K562 (cell line): ENCODE results near the gene CREB3L4. TPM values are rescaled to one million over a fixed set of nuclear protein-coding genes. Genes with fewer than 3 reads are reported as not detected.
A peak's percentile ranks its signal among the peaks of the same experiment; 100 is the strongest.

Experiments used
- AFF4 ChIP-seq: sonication (generic); formaldehyde crosslinking; IDR thresholded peaks from 2 replicates; pipeline ENCODE4 v1.8.0; 2023; ENCODE audit warnings: mild to moderate bottlenecking, missing genetic modification reagents
- CCAR2 ChIP-seq: fragments of 200-400 bp; formaldehyde crosslinking; IDR thresholded peaks from 2 replicates; pipeline ENCODE4 v1.6.1; 2017; ENCODE audit warnings: mild to moderate bottlenecking, low read depth, low read length
- CCNT2 ChIP-seq: IDR thresholded peaks from 2 replicates; pipeline ENCODE4 v1.6.1; 2011; ENCODE audit warnings: borderline replicate concordance, low read depth, mild to moderate bottlenecking, moderate library complexity, mixed read lengths, low read length; ENCODE audit not compliant: insufficient read length; ENCODE audit errors: extremely low read depth
- KLF16 ChIP-seq: IDR thresholded peaks from 2 replicates; pipeline ENCODE4 v1.6.1; 2016; ENCODE audit warnings: antibody characterized with exemption
- LCOR ChIP-seq: sonication (generic); formaldehyde crosslinking; IDR thresholded peaks from 2 replicates; pipeline ENCODE4 v1.8.0; 2022; ENCODE audit warnings: mild to moderate bottlenecking, missing genetic modification reagents
- MITF ChIP-seq: IDR thresholded peaks from 2 replicates; pipeline ENCODE4 v1.6.1; 2014; ENCODE audit warnings: antibody characterized with exemption
- MTA2 ChIP-seq: fragments of 450-650 bp; IDR thresholded peaks from 2 replicates; pipeline ENCODE4 v1.6.1; 2016; ENCODE audit warnings: low read depth
- PURB ChIP-seq: sonication (generic); formaldehyde crosslinking; IDR thresholded peaks from 2 replicates; pipeline ENCODE4 v1.9.0; 2021; ENCODE audit warnings: low read depth, mild to moderate bottlenecking, missing genetic modification reagents
- RBM15 ChIP-seq: fragments of 200-400 bp; formaldehyde crosslinking; IDR thresholded peaks from 2 replicates; pipeline ENCODE4 v1.6.1; 2018; ENCODE audit warnings: mild to moderate bottlenecking, low read length, moderate library complexity; ENCODE audit not compliant: insufficient read depth
- SNAPC5 ChIP-seq: fragments of 250-450 bp; sonication (Bioruptor Pico); IDR thresholded peaks from 2 replicates; pipeline ENCODE4 v1.8.0; 2021; ENCODE audit warnings: moderate library complexity, mild to moderate bottlenecking, inconsistent platforms
- TAF1 ChIP-seq: IDR thresholded peaks from 2 replicates; pipeline ENCODE4 v1.6.1; 2011; ENCODE audit warnings: mild to moderate bottlenecking, low read length, moderate library complexity; ENCODE audit not compliant: insufficient read depth, control insufficient read depth, severe bottlenecking; ENCODE audit errors: extremely low read depth
- TSHZ1 ChIP-seq: fragments of 250-450 bp; sonication (Bioruptor Pico); IDR thresholded peaks from 2 replicates; pipeline ENCODE4 v1.4.0; 2020; ENCODE audit warnings: mild to moderate bottlenecking, moderate library complexity
- ZFPM2 ChIP-seq: fragments of 250-450 bp; sonication (Bioruptor Pico); IDR thresholded peaks from 2 replicates; pipeline ENCODE4 v1.5.1; 2022; ENCODE audit warnings: mild to moderate bottlenecking
- ZNF140 ChIP-seq: fragments of 250-450 bp; sonication (Bioruptor Pico); IDR thresholded peaks from 2 replicates; pipeline ENCODE4 v1.8.0; 2021; ENCODE audit warnings: moderate library complexity, mild to moderate bottlenecking, inconsistent platforms
- ZNF592 ChIP-seq: fragments of 450-650 bp; IDR thresholded peaks from 2 replicates; pipeline ENCODE4 v1.6.1; 2017; ENCODE audit warnings: antibody characterized with exemption, mild to moderate bottlenecking
- polyA plus RNA-seq, 8 experiments: library from polyadenylated mRNA; depleted of rRNA in 4 of 8; stranded (reverse) in 5 of 8; unstranded in 3 of 8; fragments of >200 nt; fragmentation: Nextera tagmentation in 2 of 8; fragmentation: Illumina TruSeq in 1 of 8; extraction: Ambion mirVana in 2 of 8; extraction: Trizol in 1 of 8; gene quantifications; 2 replicates each; pipeline versions ENCODE4 v1.2.1 to v1.2.3, GENCODE V29; 2011 to 2014; ENCODE audit warnings: inconsistent platforms in 1 of 8, missing spikeins in 1 of 8
- total RNA-seq, 7 experiments: library from RNA; depleted of rRNA in 6 of 7; stranded (reverse); fragments of >200 nt in 6 of 7; fragmentation: Illumina TruSeq in 2 of 7; extraction: Trizol in 2 of 7; gene quantifications; 2 replicates each; pipeline versions ENCODE4 v1.2.1 to v1.2.3, GENCODE V29; 2011 to 2021; ENCODE audit warnings: low replicate concordance in 1 of 7

CREB3L4 gene
- total and polyA plus RNA-seq, 9 of the 15 experiments (the other 6 are each of a cell fraction or from before 2014, with no cell fraction given): 9.9 to 18.6 (median 13.9) TPM

GRCh38 chr1:153958961-153959260, 8.8 kb upstream of the CREB3L4 start (continued):
- no peak for TF ChIP-seq ZNF592
- TF ChIP-seq CCAR2: no peak
- TF ChIP-seq SNAPC5 (CRISPR knock-in tag): no peak
- no peak for TF ChIP-seq LCOR
- no peak for TF ChIP-seq TAF1
- no peak for TF ChIP-seq RBM15
- TF ChIP-seq ZNF140 (CRISPR knock-in tag): no peak
- no peak for TF ChIP-seq MTA2
- no peak for TF ChIP-seq MITF
- TF ChIP-seq TSHZ1: no peak
- no peak for TF ChIP-seq ZFPM2 (CRISPR knock-in tag)
- TF ChIP-seq AFF4 (CRISPR knock-in tag): 0 out of 2 replicates have a peak, but pooled peaks have one; percentile 1
- TF ChIP-seq CCNT2: no peak
- TF ChIP-seq KLF16: no peak
- TF ChIP-seq PURB (CRISPR knock-in tag): no peak
